Chondrocyte (in vitro differentiated cells): ENCODE results near the gene DENND1A. TPM values are rescaled to one million over a fixed set of nuclear protein-coding genes. Genes with fewer than 3 reads are reported as not detected.

Source experiments
- DNase-seq: peaks from one replicate; pipeline ENCODE4 v3.0.0; 2021; ENCODE audit warnings: mixed read lengths, low spot score
- H3K27ac Mint-ChIP-seq: one replicate; pipeline ENCODE4 v1.8.0; 2021; ENCODE audit warnings: mild to moderate bottlenecking, moderate library complexity, mixed read lengths; ENCODE audit not compliant: unreplicated experiment
- H3K27me3 Mint-ChIP-seq: 2 replicates; pipeline ENCODE4 v1.8.0; 2021; ENCODE audit warnings: low read depth, mixed read lengths
- H3K36me3 Mint-ChIP-seq: 2 replicates; pipeline ENCODE4 v1.8.0; 2021; ENCODE audit warnings: low read depth, mixed read lengths
- H3K4me1 Mint-ChIP-seq: 2 replicates; pipeline ENCODE4 v1.8.0; 2021; ENCODE audit warnings: low read depth, mild to moderate bottlenecking, mixed read lengths
- H3K4me3 Mint-ChIP-seq: one replicate; pipeline ENCODE4 v1.8.0; 2021; ENCODE audit warnings: mild to moderate bottlenecking, moderate library complexity, mixed read lengths; ENCODE audit not compliant: unreplicated experiment
- H3K9me3 Mint-ChIP-seq: 2 replicates; pipeline ENCODE4 v1.8.0; 2021; ENCODE audit warnings: low read depth, mixed read lengths
- total RNA-seq: library from RNA; stranded (reverse); gene quantifications from 3 replicates; pipeline ENCODE4 v1.2.1, GENCODE V29; 2021
- TF ChIP-seq, protein P1 (sequence below): fragments of 200-600 bp; sonication (generic); IDR thresholded peaks from 2 replicates; pipeline ENCODE4 v1.5.0; 2021; ENCODE audit warnings: antibody characterized with exemption, mild to moderate bottlenecking, moderate library complexity

Gene DENND1A
- total RNA-seq, 1 donor from 2014 or later: 15.3 TPM

DNA sequence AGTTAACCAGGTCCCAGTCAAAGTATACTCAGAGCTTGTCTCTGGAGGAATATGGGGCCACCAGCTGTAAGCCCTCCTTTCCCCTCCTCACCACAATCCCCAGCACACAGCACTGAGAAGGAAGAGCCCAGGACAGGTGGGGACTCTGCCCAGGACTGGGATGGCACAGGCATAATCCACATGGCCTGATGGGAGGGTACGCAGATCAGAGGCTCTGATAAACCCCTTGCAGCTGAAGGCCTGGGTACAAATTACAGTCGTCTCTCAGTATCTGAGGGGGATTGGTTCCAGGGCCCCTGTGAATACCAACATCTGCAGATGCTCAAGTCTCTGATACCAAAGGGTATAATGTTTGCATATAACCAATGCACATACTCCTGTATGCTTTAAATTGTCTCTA is 328.1 kb downstream of the DENND1A start:
- no peaks in the 10 kb centered on the region for H3K9me3 Mint-ChIP-seq
- no peaks in the 10 kb centered on the region for H3K36me3 Mint-ChIP-seq
- H3K27ac Mint-ChIP-seq: no peak overlapping the region
- no peak overlapping the region for H3K4me3 Mint-ChIP-seq
- TF ChIP-seq, protein P1, sequence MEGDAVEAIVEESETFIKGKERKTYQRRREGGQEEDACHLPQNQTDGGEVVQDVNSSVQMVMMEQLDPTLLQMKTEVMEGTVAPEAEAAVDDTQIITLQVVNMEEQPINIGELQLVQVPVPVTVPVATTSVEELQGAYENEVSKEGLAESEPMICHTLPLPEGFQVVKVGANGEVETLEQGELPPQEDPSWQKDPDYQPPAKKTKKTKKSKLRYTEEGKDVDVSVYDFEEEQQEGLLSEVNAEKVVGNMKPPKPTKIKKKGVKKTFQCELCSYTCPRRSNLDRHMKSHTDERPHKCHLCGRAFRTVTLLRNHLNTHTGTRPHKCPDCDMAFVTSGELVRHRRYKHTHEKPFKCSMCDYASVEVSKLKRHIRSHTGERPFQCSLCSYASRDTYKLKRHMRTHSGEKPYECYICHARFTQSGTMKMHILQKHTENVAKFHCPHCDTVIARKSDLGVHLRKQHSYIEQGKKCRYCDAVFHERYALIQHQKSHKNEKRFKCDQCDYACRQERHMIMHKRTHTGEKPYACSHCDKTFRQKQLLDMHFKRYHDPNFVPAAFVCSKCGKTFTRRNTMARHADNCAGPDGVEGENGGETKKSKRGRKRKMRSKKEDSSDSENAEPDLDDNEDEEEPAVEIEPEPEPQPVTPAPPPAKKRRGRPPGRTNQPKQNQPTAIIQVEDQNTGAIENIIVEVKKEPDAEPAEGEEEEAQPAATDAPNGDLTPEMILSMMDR: no peak
- no peaks in the 10 kb centered on the region for H3K27me3 Mint-ChIP-seq
- no peak for DNase-seq
- H3K4me1 Mint-ChIP-seq: no peaks in the 10 kb centered on the region

- H3K4me3 Mint-ChIP-seq: no peak overlapping the region
- H3K4me1 Mint-ChIP-seq: no peaks in the 10 kb centered on the region
Measured at GRCh38 chr9:123599781-123600180, 330.1 kb downstream of the DENND1A start.

GRCh38 chr9:123597876-123598556 is 331.9 kb downstream of the DENND1A start:
- H3K4me1 Mint-ChIP-seq: no peaks in the 10 kb centered on the region

More at GRCh38 chr9:123599781-123600180, 330.1 kb downstream of the DENND1A start:
- Mint-ChIP-seq H3K27me3 (no peaks in the 10 kb centered on the region), H3K36me3 (peaks cover 3% of the 10 kb centered on the region), H3K27ac (no peak overlapping the region), H3K9me3 (no peaks in the 10 kb centered on the region)
- TF ChIP-seq, protein P1: no peak
- no peak for DNase-seq

GRCh38 chr9:123597048-123597447 is 332.9 kb downstream of the DENND1A start:
- Mint-ChIP-seq H3K27ac (no peak overlapping the region), H3K9me3 (no peaks in the 10 kb centered on the region), H3K27me3 (no peaks in the 10 kb centered on the region), H3K36me3 (peaks cover 7% of the 10 kb centered on the region), H3K4me3 (no peak overlapping the region), H3K4me1 (no peaks in the 10 kb centered on the region)
- TF ChIP-seq, protein P1: no peak
- DNase-seq: no peak

More at GRCh38 chr9:123597876-123598556, 331.9 kb downstream of the DENND1A start:
- no peaks in the 10 kb centered on the region for H3K9me3 Mint-ChIP-seq
- no peaks in the 10 kb centered on the region for H3K27me3 Mint-ChIP-seq
- DNase-seq: no peak
- peaks cover 7% of the 10 kb centered on the region for H3K36me3 Mint-ChIP-seq
- TF ChIP-seq, protein P1: no peak
- no peak overlapping the region for H3K4me3 Mint-ChIP-seq
- H3K27ac Mint-ChIP-seq: no peak overlapping the region

DNA sequence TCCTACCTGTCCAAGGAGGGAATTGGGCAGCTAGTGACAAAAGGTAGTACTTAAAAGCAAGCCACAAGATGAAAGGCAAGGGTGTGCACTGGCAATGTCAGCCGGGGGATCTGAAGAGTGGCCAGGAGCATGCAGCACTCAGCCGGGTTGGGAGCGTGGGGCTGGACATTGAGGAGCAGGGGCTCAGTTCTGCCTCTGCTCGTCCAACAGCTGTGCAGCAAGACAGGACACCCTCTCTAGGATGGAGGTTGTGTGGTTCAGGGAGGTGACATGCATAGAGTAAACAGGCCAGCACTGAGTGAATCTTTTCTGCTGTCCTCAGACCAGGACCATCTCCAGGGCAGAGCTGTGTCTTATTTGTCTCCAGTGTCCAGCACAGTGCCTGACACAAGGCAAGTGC is 338.6 kb downstream of the DENND1A start:
- peaks cover 10% of the 10 kb centered on the region for H3K9me3 Mint-ChIP-seq
- TF ChIP-seq, protein P1: no peak
- H3K27ac Mint-ChIP-seq: no peak overlapping the region
- DNase-seq: no peak
- peaks cover 14% of the 10 kb centered on the region for H3K36me3 Mint-ChIP-seq
- no peaks in the 10 kb centered on the region for H3K4me1 Mint-ChIP-seq
- no peak overlapping the region for H3K4me3 Mint-ChIP-seq
- no peaks in the 10 kb centered on the region for H3K27me3 Mint-ChIP-seq
